GM13977 (cell line): ENCODE results near the gene SNAI3.

Source experiments
- DNase-seq: peaks from one replicate; pipeline ENCODE4 v3.0.0; 2012; ENCODE audit warnings: low spot score
- in situ Hi-C: fragments of 300-500 bp; cut with MboI; formaldehyde crosslinking; loops from one replicate; pipeline ENCODE4 v1.12.0; 2022; ENCODE audit warnings: low sequenced_read_pairs, low pct_unique_long_range_greater_than_20kb, mixed read lengths, inconsistent platforms; ENCODE audit not compliant: unreplicated experiment
- TF ChIP-seq, protein P1 (sequence below): IDR thresholded peaks from 2 replicates; pipeline ENCODE4 v1.5.1; 2012; ENCODE audit warnings: mild to moderate bottlenecking, control low read depth; ENCODE audit not compliant: insufficient read depth; ENCODE audit errors: extremely low read depth, missing control alignments

The SNAI3 gene

DNA sequence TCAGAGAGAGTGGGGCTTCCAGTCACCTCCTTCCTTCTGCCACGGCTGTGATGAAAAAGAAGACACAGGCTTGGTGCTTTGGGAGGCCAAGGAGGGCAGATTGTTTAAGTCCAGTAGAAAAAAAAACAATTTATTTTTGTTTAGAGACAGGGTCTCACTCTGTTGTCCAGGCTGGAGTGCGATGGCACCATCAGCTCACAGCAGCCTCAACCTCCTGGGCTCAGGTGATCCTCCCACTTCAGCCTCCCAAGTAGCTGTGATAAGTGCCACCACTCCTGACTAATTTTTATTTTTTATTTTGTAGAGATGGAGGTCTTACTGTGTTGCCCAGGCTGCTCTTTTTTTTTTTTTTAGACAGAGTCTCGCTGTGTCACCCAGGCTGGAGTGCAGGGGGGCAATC, 20.7 kb downstream of the SNAI3 start:
- TF ChIP-seq, protein P1, sequence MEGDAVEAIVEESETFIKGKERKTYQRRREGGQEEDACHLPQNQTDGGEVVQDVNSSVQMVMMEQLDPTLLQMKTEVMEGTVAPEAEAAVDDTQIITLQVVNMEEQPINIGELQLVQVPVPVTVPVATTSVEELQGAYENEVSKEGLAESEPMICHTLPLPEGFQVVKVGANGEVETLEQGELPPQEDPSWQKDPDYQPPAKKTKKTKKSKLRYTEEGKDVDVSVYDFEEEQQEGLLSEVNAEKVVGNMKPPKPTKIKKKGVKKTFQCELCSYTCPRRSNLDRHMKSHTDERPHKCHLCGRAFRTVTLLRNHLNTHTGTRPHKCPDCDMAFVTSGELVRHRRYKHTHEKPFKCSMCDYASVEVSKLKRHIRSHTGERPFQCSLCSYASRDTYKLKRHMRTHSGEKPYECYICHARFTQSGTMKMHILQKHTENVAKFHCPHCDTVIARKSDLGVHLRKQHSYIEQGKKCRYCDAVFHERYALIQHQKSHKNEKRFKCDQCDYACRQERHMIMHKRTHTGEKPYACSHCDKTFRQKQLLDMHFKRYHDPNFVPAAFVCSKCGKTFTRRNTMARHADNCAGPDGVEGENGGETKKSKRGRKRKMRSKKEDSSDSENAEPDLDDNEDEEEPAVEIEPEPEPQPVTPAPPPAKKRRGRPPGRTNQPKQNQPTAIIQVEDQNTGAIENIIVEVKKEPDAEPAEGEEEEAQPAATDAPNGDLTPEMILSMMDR: no peak
- in situ Hi-C loops: no loop called here

GRCh38 chr16:88665148-88665547, 21.2 kb downstream of the SNAI3 start:
- TF ChIP-seq, protein P1: no peak
- in situ Hi-C loops: no loop called here
- DNase-seq: no peak

More for the DNA sequence above, 20.7 kb downstream of the SNAI3 start:
- DNase-seq: no peak

DNA sequence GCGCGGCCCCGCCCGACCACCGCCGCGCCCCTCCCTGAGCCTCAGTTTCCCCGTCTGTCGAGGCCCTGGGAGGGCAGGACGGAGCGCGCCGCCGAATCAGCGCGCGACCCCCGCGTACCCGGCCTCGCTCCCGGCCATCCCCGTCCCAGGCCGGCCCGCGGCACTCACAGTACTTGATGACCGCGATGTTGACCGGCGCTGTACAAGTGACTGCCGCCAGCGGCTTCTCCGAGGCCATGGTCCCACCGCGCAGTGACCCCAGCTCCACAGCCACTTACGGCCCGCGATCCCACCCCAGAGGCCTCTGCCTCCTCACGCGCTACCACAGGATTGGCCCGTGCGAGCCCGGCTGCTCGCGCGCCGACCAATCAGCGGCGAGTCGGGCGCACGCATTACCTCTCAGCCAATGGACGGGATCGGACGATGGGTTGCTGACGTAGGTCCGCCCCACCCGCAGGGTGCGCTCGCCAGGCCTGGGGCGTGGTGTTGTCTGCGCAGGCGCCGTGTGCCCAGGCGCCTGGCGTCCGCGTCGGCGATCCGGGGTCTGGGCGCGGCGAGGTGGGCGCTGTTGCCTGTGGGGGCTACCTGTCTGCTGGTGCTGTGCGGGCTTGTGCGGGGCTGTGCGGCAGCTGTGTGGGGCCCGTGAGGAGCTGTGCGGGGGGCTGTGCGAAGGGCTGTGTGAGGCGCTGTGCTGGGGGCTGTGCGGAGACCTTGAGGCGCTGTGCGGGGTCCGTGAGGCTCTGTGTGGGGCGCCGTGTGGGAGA, 23.3 kb downstream of the SNAI3 start, which contains the start of gene MVD:
MVD (minus strand) TSS at position 249 of the 764 bp plus-strand sequence; CDS start at position 238, 11 bp downstream.
- in situ Hi-C loops: no loop called here
- TF ChIP-seq, protein P1: no peak
- peak; percentile 100 for DNase-seq

- TF ChIP-seq, protein P1: no peak
- in situ Hi-C loops: no loop called here
- peak; percentile 49 for DNase-seq
Measured at GRCh38 chr16:88662222-88662842, 24.0 kb downstream of the SNAI3 start.

- TF ChIP-seq, protein P1: no peak
- in situ Hi-C loops: no loop called here
- DNase-seq: no peak
Measured at GRCh38 chr16:88661468-88661867, 24.8 kb downstream of the SNAI3 start.

DNA sequence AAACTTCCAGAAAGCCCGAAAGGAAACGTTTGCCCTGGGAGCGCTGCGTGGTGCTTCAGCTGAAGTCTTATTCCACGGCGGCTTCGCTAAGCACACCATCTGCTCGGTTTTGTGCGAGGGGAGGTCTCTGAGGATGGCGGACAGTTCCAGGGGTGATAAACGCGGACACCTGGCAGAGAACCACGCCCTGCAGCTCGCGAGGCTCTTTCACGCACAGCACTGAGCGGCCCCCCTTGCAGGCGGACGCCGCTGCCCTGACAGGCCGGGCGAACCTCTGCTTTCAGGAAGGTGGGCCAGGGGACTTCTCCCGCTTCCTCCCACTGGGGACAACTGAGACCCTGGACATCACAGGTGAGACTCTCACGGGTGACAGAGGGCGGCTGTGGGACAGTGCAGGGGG, 27.1 kb downstream of the SNAI3 start:
- TF ChIP-seq, protein P1: no peak
- in situ Hi-C loops: no loop called here
- no peak for DNase-seq
